ENCODE data around the gene CDCA3. TPM values are rescaled to one million over a fixed set of nuclear protein-coding genes. Genes with fewer than 3 reads are reported as not detected.

Gene CDCA3
- total RNA-seq, 1 experiment from 2014 or later = 92.0 TPM

GRCh38 chr12:6840330-6840729 lies 10.8 kb downstream of the CDCA3 start:
- no TSS peak for BruUV-seq (replicated peaks)
- TF ChIP-seq EZH2 (IDR thresholded peaks at IDR 0.05; ENCODE audit: low read length, unreplicated experiment) (no peak), CTCF (conservative IDR thresholded peaks at IDR 0.05; ENCODE audit: low read depth, low read length) (no peak), EZH2phosphoT487 (IDR thresholded peaks at IDR 0.05; ENCODE audit: borderline replicate concordance, low read length) (no peak)
- DNase-seq (no peak), ATAC-seq (no peak)
- no peak overlapping the region for H2AFZ ChIP-seq (ENCODE audit: low read length)
- H3K79me2 ChIP-seq (ENCODE audit: low read length) = no peaks in the 10 kb centered on the region
- H3K9me3 ChIP-seq (ENCODE audit: low read length) = no peaks in the 10 kb centered on the region
- H3K27ac ChIP-seq (ENCODE audit: low read length) = no peak overlapping the region
- H3K4me2 ChIP-seq (ENCODE audit: low read length) = no peak overlapping the region
- CTCF ChIA-PET = no interaction called here
- no peaks in the 10 kb centered on the region for H3F3A ChIP-seq (ENCODE audit: low read length, unreplicated experiment)
- no peaks in the 10 kb centered on the region for H3K27me3 ChIP-seq (ENCODE audit: low read length)
- no peaks in the 10 kb centered on the region for H3K9me2 ChIP-seq (replicated peaks; ENCODE audit: low read length)
- no peaks in the 10 kb centered on the region for H3K4me1 ChIP-seq (ENCODE audit: insufficient read depth, low read length)
- no peaks in the 10 kb centered on the region for H3K36me3 ChIP-seq (ENCODE audit: low read depth, low read length)
- no peak overlapping the region for H3K4me3 ChIP-seq (ENCODE audit: low read length)
- H4K20me1 ChIP-seq (ENCODE audit: low read length) = no peaks in the 10 kb centered on the region
- POLR2A ChIA-PET (ENCODE audit: unreplicated experiment) = no interaction called here
- no peak overlapping the region for H3K9ac ChIP-seq (ENCODE audit: low read length)
- intact Hi-C loops (cut with micrococcal nuclease) = no loop called here

- DNase-seq = no peak
- Histone ChIP-seq H3K36me3 (ENCODE audit: low read depth, low read length) (no peaks in the 10 kb centered on the region), H3F3A (ENCODE audit: low read length, unreplicated experiment) (no peaks in the 10 kb centered on the region), H3K9me3 (ENCODE audit: low read length) (no peaks in the 10 kb centered on the region), H3K9ac (ENCODE audit: low read length) (no peak overlapping the region), H3K27me3 (ENCODE audit: low read length) (no peaks in the 10 kb centered on the region), H3K27ac (ENCODE audit: low read length) (no peak overlapping the region), H3K9me2 (replicated peaks; ENCODE audit: low read length) (no peaks in the 10 kb centered on the region), H3K4me1 (ENCODE audit: insufficient read depth, low read length) (no peaks in the 10 kb centered on the region), H3K4me2 (ENCODE audit: low read length) (no peak overlapping the region), H2AFZ (ENCODE audit: low read length) (no peak overlapping the region), H4K20me1 (ENCODE audit: low read length) (no peaks in the 10 kb centered on the region), H3K79me2 (ENCODE audit: low read length) (no peaks in the 10 kb centered on the region), H3K4me3 (ENCODE audit: low read length) (no peak overlapping the region)
- no TSS peak for BruUV-seq (replicated peaks)
- no peak for ATAC-seq
- intact Hi-C loops (cut with micrococcal nuclease) = no loop called here
- TF ChIP-seq EZH2 (IDR thresholded peaks at IDR 0.05; ENCODE audit: low read length, unreplicated experiment) = no peak
- no peak for TF ChIP-seq EZH2phosphoT487 (IDR thresholded peaks at IDR 0.05; ENCODE audit: borderline replicate concordance, low read length)
- no peak for TF ChIP-seq CTCF (conservative IDR thresholded peaks at IDR 0.05; ENCODE audit: low read depth, low read length)
- ChIA-PET CTCF (no interaction called here), POLR2A (ENCODE audit: unreplicated experiment) (no interaction called here)
These were observed 11.4 kb downstream of the CDCA3 start for GRCh38 chr12:6839482-6840201.

- TF ChIP-seq CTCF (conservative IDR thresholded peaks at IDR 0.05; ENCODE audit: low read depth, low read length) (no peak), EZH2 (IDR thresholded peaks at IDR 0.05; ENCODE audit: low read length, unreplicated experiment) (no peak), EZH2phosphoT487 (IDR thresholded peaks at IDR 0.05; ENCODE audit: borderline replicate concordance, low read length) (no peak)
These were observed 12.2 kb downstream of the CDCA3 start for GRCh38 chr12:6838854-6839253.

More at GRCh38 chr12:6838854-6839253, 12.2 kb downstream of the CDCA3 start:
- no peak overlapping the region for H3K4me3 ChIP-seq (ENCODE audit: low read length)
- H3K27me3 ChIP-seq (ENCODE audit: low read length) = no peaks in the 10 kb centered on the region
- no peak overlapping the region for H2AFZ ChIP-seq (ENCODE audit: low read length)
- H3K27ac ChIP-seq (ENCODE audit: low read length) = no peak overlapping the region
- BruUV-seq (replicated peaks) = no TSS peak
- H3K9ac ChIP-seq (ENCODE audit: low read length) = no peak overlapping the region
- H3K79me2 ChIP-seq (ENCODE audit: low read length) = no peaks in the 10 kb centered on the region
- no peaks in the 10 kb centered on the region for H3K9me2 ChIP-seq (replicated peaks; ENCODE audit: low read length)
- ATAC-seq (no peak), DNase-seq (no peak)
- CTCF ChIA-PET = no interaction called here
- H3K4me2 ChIP-seq (ENCODE audit: low read length) = no peak overlapping the region
- intact Hi-C loops (cut with micrococcal nuclease) = no loop called here
- POLR2A ChIA-PET (ENCODE audit: unreplicated experiment) = no interaction called here
- no peaks in the 10 kb centered on the region for H4K20me1 ChIP-seq (ENCODE audit: low read length)
- H3F3A ChIP-seq (ENCODE audit: low read length, unreplicated experiment) = no peaks in the 10 kb centered on the region
- no peaks in the 10 kb centered on the region for H3K9me3 ChIP-seq (ENCODE audit: low read length)
- H3K4me1 ChIP-seq (ENCODE audit: insufficient read depth, low read length) = no peaks in the 10 kb centered on the region
- H3K36me3 ChIP-seq (ENCODE audit: low read depth, low read length) = no peaks in the 10 kb centered on the region

Data from PC-3 (cell line).